Astrocyte (in vitro differentiated cells and primary cell): ENCODE data around the gene HECTD3.

Source experiments
- EZH2 ChIP-seq: IDR thresholded peaks from 2 replicates; pipeline ENCODE4 v1.6.1; 2012; ENCODE audit warnings: mild to moderate bottlenecking, low read length, inconsistent platforms; ENCODE audit not compliant: insufficient read depth
- TF ChIP-seq, protein P1 (sequence below): IDR thresholded peaks from 2 replicates; pipeline ENCODE4 v1.5.1; 2011; ENCODE audit warnings: low read depth, mild to moderate bottlenecking, inconsistent platforms, low read length, moderate library complexity; ENCODE audit not compliant: insufficient read depth

DNA sequence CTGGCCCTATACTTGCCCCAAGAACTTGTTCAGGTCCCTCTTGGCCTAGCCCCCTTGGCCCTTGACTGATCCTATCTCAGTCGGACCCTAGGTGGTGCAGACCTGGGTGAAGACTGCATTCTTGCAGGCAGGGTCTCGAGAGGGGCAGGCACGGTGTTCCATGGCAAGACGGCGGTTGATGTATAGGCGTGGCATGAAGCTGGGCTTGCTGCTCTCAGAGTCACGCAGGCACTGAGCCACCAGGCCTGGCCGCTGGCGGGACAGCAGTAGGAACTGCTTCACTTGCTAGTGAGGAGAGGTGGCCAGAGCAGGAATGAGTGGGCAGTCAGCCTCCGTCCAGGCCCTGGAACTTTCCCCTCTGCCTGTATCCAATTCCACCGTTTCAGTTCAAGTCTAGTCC lies 3.8 kb downstream of the HECTD3 start:
- TF ChIP-seq, protein P1, sequence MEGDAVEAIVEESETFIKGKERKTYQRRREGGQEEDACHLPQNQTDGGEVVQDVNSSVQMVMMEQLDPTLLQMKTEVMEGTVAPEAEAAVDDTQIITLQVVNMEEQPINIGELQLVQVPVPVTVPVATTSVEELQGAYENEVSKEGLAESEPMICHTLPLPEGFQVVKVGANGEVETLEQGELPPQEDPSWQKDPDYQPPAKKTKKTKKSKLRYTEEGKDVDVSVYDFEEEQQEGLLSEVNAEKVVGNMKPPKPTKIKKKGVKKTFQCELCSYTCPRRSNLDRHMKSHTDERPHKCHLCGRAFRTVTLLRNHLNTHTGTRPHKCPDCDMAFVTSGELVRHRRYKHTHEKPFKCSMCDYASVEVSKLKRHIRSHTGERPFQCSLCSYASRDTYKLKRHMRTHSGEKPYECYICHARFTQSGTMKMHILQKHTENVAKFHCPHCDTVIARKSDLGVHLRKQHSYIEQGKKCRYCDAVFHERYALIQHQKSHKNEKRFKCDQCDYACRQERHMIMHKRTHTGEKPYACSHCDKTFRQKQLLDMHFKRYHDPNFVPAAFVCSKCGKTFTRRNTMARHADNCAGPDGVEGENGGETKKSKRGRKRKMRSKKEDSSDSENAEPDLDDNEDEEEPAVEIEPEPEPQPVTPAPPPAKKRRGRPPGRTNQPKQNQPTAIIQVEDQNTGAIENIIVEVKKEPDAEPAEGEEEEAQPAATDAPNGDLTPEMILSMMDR: no peak
- TF ChIP-seq EZH2: no peak
